Stimulated activated CD8-positive, alpha-beta memory T cell treated with anti-CD3 and anti-CD28 coated beads, Interleukin-4, amount 100 ng/mL, for 24 hours (primary cell): ENCODE measurements around the gene INSR.
"Not testable (repeated sequence)": the region's sequence is repeated elsewhere in the genome, so short reads cannot be mapped to it uniquely, and the experiment has no call there.

ENCODE experiments used
- DNase-seq: peaks from one replicate; pipeline ENCODE4 v3.0.0-alpha.2; 2020; ENCODE audit warnings: low read depth

The INSR gene

DNA sequence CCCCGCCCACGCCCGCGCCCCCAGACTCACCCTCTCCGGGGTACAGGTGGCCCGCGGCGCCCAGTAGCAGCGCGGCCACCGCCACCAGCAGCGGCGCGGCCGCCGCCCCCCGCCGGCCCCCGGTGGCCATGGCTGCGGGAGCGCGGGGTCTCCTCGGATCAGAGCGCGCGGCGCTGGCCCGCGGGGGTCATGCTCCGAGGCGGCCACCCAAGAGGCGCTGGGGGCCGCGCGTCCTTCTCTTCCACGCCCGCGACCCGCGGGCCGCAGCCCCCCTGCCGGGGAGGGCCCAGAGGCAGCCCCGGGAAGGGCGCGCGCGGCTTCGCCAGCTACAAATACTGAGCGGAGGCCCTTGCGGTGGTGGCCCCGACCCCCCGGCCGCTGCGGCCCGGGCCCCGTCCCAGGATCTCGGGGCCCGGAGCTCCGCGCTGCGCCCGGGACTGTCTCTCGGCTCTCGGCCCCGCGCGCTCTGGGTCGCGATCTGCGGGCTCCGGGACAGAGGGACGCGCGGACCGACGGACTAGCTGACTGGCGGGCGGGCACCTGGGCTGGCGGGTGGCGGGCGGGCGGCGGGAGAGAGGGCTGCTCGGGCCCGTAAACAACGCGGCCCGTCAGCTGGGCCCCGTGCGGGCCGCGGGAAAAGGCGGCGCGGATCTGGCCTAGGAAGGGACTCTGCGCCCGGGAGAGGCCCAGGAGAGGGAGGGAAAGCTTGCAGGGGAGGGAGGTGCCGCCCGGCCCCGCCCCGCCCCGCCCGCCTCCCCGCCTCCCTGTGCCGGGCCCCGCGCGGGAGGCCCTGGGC, at the start of gene INSR:
TSS of gene INSR (minus strand) at position 653 of the 796 bp plus-strand sequence. CDS start at position 130, 523 bp downstream.
- DNase-seq, result peak; percentile 31

DNA sequence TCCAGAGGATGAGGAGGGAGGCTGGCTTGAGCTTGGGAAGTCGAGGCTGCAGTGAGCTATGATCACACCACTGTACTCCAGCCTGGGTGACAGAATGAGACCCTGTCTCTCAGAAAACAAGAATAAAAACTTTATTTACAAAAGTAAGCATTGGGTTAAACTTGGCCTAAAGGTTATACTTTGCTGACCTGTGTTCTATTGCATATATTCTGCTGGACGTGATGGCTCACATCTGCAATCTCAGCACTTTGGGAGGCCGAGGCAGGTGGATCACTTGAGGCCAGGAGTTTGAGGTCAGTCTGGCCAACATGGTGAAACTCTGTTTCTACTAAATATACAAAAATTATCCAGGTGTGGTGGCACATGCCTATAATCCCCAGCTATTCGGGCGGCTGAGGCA, 47.9 kb upstream of the INSR start:
- no peak for DNase-seq

DNA sequence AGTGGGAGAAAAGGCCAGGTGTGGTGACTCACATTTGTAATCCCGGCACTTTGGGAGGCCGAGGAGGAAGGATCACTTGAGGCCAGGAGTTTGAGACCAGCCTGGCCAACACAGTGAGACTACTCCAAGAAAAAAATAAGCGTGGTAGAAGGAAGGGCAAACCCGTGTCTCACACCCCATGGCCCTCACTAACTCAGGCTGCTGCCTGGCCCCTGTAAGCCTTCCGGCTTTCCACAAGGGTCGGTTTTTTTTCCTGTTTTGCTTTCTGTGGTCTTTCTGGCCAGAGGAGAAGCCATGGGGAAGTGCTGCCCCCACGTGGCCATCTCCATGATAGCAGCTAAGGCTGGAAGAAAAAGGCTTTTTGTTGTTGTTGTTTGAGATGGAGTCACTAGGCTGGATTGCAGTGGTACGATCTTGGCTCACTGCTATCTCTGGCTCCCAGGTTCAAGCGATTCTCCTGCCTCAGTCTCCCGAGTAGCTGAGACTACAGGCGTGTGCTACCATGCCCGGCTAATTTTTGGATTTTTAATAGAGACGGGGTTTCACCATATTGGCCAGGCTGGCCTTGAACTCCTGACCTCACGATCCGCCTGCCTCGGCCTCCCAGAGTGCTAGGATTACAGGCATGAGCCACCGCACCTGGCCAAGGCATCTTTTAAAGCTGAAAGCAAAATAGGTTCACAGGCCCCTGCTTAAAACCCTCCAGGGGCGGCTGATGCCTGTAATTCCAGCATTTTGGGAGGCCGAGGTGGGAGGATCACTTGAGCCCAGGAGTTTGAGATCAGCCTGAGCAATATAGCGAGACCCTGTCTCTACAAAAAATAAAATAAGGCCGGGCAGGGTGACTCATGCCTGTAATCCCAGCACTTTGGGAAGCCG, 47.0 kb upstream of the INSR start:
- peak; percentile 76 for DNase-seq

DNA sequence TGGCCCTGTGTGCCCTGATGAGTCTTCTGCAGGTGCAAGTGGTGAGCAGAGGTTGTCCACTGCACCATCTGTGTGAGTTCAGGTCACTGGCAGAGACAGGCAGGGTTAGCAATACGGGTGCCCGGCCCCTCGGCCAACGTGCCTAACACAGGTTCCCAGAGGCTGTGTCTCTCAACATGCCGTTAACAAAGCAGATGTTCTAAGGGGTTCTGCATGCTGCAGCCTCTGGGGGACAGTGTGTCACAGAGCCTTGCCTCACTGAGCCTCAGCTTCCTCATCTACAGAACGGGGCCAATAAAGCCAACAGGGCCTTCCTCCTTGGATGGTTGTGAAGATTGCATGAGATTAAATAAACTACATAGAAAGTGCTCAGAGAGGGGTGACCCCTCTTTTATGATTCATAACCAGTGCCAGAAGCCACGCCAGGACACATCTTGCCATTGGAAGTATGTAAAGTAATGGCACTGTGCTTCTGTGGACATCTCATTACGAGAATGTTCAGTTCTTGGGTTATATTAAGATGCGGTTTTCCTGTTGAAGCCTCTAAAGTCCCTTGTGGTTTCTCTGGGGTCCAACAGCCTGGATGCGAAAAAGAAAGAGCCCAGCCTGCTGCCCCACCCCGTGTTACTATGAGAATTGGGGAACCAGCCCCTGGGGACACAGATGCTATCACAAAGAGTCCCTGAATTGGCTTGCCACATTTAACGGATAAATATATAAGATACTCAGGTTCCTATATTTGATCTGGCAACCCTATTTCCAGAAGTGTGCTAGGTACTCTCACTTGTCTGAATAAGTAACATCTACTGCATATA, 43.4 kb upstream of the INSR start:
- DNase-seq, result no peak

DNA sequence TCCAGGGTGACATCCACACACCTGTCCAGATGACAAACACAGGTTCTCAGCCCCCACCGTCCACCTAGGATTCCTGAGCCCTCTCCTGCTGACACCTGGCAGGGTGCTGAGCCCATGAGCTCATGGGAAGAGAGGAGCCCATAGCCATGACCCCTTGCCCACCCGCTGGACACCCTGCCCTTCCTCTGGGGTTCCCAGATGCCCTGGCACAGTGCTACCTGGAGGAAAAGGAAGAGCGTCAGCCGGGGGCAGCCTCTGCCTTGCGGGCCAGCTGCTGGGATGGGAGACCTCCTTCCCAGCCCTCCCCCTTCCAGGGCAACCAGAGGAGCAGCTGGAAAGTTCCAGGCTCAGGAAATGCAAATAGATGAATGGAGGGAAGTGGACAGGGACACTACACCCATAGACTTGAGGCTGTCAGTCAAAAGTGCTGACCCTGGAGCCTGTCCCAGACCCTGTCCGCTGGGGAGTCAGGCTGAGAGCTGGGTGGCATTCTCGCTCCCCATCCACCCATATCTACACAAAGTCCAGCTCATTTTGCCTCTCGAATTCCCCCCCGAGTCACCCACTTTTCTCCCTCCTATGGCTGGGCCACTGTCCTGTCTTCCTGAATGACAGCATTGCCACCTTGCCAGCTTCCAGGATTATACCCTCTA, 42.2 kb upstream of the INSR start:
- DNase-seq, result no peak

DNA sequence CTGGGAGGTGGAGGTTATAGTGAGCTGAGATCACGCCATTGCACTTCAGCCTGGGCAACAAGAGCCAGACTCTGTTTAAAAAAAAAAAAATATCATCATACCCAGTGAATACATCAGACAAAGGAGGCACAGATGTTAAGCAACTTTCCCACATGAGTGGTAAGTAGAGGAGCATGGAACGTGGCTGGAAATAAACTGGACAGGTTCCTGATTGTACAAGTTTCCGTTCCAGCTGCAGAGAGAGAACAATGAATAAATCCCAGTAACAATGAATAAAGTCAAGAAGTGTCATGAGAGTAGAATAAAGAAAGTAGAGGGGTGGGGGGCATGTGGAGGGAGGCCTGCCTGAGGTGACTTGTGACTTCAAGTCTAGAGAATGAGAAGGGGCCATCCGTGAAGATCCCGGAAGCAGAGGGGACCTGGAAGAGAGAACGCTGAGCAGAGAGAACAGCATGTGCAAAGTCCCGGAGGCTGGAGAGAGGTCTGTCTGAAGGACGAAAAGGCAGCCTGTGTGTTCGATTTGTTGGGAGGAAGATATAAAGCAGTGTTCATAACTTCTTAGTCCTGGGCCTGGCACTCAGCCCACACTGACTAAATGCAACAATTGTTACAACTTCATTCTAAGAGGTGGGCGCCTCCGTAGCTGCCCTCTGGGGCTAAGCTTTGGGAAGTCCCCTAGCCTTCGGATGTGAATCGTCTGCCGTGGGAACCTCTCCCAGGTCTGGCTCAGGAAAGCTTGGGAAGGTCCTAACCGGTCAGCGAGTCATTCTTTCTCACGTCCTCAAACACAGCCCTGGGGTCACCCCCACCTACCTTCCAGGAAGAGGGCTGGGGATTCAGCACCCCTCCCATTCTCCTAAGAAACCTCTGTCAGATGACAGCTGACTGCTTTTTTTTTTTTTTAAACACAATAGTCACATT, 39.2 kb upstream of the INSR start:
- no peak for DNase-seq

DNA sequence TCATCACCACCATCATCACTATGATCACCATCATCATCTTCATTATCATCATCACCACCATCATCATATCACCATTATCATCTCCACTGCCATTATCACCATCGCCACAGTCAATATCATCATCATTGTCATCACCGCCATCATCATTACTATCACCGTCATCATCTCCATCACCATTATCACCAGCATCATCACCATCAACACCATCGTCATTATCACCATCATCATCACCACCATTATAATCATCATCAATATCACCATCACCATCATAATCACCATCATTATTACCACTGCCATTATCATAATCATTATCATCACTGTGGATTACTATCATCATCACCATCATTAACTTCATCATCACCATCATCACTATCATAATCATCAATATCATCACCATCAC, 37.2 kb upstream of the INSR start:
- DNase-seq, result no peak

GRCh38 chr19:7328647-7329046, 34.4 kb upstream of the INSR start:
- DNase-seq, result no peak

GRCh38 chr19:7327802-7328201, 33.6 kb upstream of the INSR start:
- DNase-seq, result no peak

DNA sequence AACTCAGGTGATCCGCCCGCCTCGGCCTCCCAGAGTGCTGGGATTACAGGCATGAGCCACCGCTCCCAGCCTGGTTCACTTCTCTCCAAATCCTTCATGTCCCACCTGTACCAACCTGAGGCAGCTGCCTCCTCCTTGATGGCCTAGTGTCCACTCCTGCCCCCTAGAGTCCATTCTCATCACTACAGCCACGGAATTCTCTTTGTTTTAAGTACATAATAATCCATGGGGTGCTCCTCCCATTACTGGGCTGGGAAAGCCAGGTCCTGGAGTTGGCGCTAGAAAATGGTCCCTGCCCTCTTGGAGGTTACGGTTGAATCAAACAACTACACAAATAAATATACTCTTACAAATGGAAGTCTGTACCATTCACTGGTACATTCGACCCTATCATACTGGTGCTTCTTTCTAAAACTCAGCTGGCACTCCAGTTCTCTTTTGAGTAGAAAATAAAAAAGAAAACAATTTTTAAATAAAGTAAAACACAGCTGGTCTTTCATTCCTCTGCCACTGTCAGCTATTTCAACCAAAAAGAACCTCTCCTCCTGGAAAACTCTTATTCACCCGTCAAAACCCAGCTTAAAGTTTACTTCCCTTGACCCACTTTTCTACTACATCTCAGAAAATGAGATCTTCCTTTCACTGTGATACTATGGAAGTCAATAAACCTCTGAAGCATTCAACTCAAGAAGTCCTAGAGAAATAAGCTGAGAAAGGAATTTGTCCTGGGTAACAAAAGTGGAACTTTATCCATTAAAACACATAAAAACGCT, 32.1 kb upstream of the INSR start:
- no peak for DNase-seq

- no peak for DNase-seq
Observed at GRCh38 chr19:7318176-7318575, 24.0 kb upstream of the INSR start.

GRCh38 chr19:7312816-7313215, 18.6 kb upstream of the INSR start:
- no peak for DNase-seq

DNA sequence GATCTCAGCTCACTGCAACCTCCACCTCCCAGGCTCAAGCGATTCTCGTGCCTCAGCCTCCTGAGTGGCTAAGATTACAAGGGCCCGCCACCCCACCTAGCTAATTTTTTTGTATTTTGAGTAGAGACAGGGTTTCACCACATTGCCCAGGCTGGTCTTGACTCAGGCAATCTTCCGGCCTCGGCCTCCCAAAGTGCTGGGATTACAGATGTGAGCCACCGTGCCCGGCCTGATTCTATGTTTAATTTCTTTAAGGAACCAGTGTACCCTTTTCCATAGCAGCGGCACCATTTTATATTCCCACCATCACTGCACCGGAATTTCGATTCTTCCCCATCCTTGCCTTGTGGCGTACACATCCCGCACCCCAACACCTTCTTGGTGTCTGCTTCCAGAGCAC, 17.7 kb upstream of the INSR start:
- no peak for DNase-seq

DNA sequence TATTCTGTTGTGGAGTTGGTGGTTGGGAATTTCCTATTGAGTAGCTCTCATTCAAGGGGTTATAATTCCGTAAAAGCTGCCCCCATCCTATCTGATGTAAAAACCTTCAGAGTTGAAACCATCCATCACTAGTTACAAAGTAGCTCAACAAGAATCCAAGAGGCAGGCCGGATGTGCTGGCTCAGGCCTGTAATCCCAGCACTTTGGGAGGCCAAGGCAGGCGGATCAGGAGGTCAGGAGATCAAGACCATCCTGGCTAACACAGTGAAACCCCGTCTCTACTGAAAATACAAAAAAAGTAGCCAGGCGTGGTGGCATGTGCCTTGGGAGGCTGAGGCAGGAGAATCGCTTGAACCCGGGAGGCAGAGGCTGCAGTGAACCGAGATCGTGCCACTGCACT, 14.1 kb upstream of the INSR start:
- not testable (repeated sequence) for DNase-seq

- no peak for DNase-seq
Observed at GRCh38 chr19:7307590-7308218, 13.5 kb upstream of the INSR start.

GRCh38 chr19:7304200-7304599, 10.0 kb upstream of the INSR start:
- DNase-seq, result no peak

DNA sequence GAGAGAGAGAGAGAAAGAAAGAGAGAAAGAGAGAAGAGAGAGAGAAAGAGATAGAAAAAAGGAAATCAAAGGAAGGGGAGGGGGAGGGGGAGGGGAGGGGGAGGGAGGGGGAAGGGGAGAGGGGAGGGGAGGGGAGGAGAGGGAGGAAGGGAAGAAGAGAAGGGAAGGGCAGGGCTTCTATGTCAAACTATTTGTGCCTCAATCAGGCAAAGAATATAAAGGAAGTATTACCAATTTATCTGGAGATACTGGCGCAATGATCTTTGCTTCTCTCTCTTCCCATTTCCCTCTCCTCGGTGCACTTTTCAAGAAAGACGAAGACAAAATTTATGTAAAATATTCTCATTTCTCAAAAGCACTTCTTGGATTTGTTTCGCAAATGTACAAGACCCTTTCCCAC, 9.3 kb upstream of the INSR start:
- DNase-seq, result no peak

- no peak for DNase-seq
Observed at GRCh38 chr19:7301525-7301924, 7.3 kb upstream of the INSR start.

GRCh38 chr19:7297742-7298141, 3.5 kb upstream of the INSR start:
- DNase-seq, result no peak
